Liver (tissue), 9 donors: Measurements from ENCODE around the gene VAC14. TPM values are rescaled to one million over a fixed set of nuclear protein-coding genes. Genes with fewer than 3 reads are reported as not detected.

Experiments
- DNase-seq: peaks from one replicate; pipeline ENCODE4 v3.0.0-alpha.2; 2017; ENCODE audit warnings: low spot score
- H3K27ac ChIP-seq, 2 donors: one replicate each; pipeline ENCODE4 v1.7.0; 2013; ENCODE audit warnings: inconsistent platforms in 2 of 2, low read length in 2 of 2, control low read depth in 1 of 2, low read depth in 1 of 2, mild to moderate bottlenecking in 1 of 2
- H3K27me3 ChIP-seq, 4 donors: one replicate each; pipeline versions ENCODE4 v1.6.1 to v1.7.0; 2013; ENCODE audit warnings: low read length in 3 of 4, inconsistent platforms in 1 of 4, mild to moderate bottlenecking in 1 of 4, moderate library complexity in 1 of 4; ENCODE audit not compliant: control insufficient read depth in 4 of 4, insufficient read depth in 4 of 4
- H3K36me3 ChIP-seq, 4 donors: one replicate each; pipeline versions ENCODE4 v1.6.1 to v1.7.0; 2013; ENCODE audit warnings: low read length in 3 of 4, mild to moderate bottlenecking in 3 of 4, low read depth in 1 of 4, moderate library complexity in 1 of 4; ENCODE audit not compliant: control insufficient read depth in 4 of 4, insufficient read depth in 3 of 4
- H3K4me1 ChIP-seq, 4 donors: one replicate each; pipeline versions ENCODE4 v1.6.1 to v1.7.0; 2013; ENCODE audit warnings: low read length in 3 of 4, mild to moderate bottlenecking in 3 of 4, moderate library complexity in 1 of 4; ENCODE audit not compliant: control insufficient read depth in 4 of 4, insufficient read depth in 4 of 4
- H3K4me3 ChIP-seq, 3 donors: one replicate each; pipeline versions ENCODE4 v1.6.1 to v1.7.0; 2013; ENCODE audit warnings: low read length in 3 of 3, control low read depth in 1 of 3, low read depth in 1 of 3, mild to moderate bottlenecking in 1 of 3
- H3K9ac ChIP-seq, 2 donors: one replicate each; pipeline ENCODE4 v1.7.0; 2013; ENCODE audit warnings: low read length in 2 of 2, mild to moderate bottlenecking in 2 of 2, moderate library complexity in 2 of 2, control low read depth in 1 of 2, low read depth in 1 of 2
- H3K9me3 ChIP-seq, 4 donors: one replicate each; pipeline versions ENCODE4 v1.6.1 to v1.7.0; 2013; ENCODE audit warnings: low read length in 3 of 4; ENCODE audit not compliant: control insufficient read depth in 4 of 4
- ATF3 ChIP-seq: IDR thresholded peaks from 2 replicates; pipeline ENCODE4 v1.6.1; 2016; ENCODE audit warnings: antibody characterized with exemption
- CTCF ChIP-seq: fragments of 150-350 bp; IDR thresholded peaks from 2 replicates; pipeline ENCODE4 v1.5.1; 2017; ENCODE audit warnings: improper control_type of control experiment, low read depth, low read length; ENCODE audit not compliant: missing input control
- EGR1 ChIP-seq, 2 donors: IDR thresholded peaks; 2 replicates each; pipeline ENCODE4 v1.6.1; 2016 to 2018; ENCODE audit warnings: antibody characterized with exemption in 2 of 2, low read depth in 2 of 2
- FOXA1 ChIP-seq: IDR thresholded peaks from 2 replicates; pipeline ENCODE4 v1.6.1; 2016; ENCODE audit warnings: antibody characterized with exemption
- FOXA2 ChIP-seq: IDR thresholded peaks from 2 replicates; pipeline ENCODE4 v1.6.1; 2016; ENCODE audit warnings: antibody characterized with exemption
- HNF4A ChIP-seq, 2 donors: conservative IDR thresholded peaks; 2 replicates each; pipeline ENCODE4 v1.6.1; 2016; ENCODE audit warnings: antibody characterized with exemption in 2 of 2, mild to moderate bottlenecking in 2 of 2
- HNF4G ChIP-seq: IDR thresholded peaks from 2 replicates; pipeline ENCODE4 v1.6.1; 2016; ENCODE audit warnings: antibody characterized with exemption
- JUND ChIP-seq, 2 donors: IDR thresholded peaks; 2 replicates each; pipeline ENCODE4 v1.6.1; 2016; ENCODE audit warnings: antibody characterized with exemption in 2 of 2
- MAX ChIP-seq: IDR thresholded peaks from 2 replicates; pipeline ENCODE4 v1.6.1; 2016; ENCODE audit warnings: antibody characterized with exemption
- NR2F2 ChIP-seq: IDR thresholded peaks from 2 replicates; pipeline ENCODE4 v1.6.1; 2016; ENCODE audit warnings: antibody characterized with exemption
- RAD21 ChIP-seq, 2 donors: IDR thresholded peaks; 2 replicates each; pipeline ENCODE4 v1.6.1; 2016; ENCODE audit warnings: antibody characterized with exemption in 2 of 2, mild to moderate bottlenecking in 2 of 2
- RXRA ChIP-seq, 2 donors: IDR thresholded peaks; 2 replicates each; pipeline ENCODE4 v1.6.1; 2017 to 2018; ENCODE audit warnings: antibody characterized with exemption in 2 of 2, mild to moderate bottlenecking in 1 of 2
- SP1 ChIP-seq: IDR thresholded peaks from 2 replicates; pipeline ENCODE4 v1.6.1; 2018; ENCODE audit warnings: antibody characterized with exemption, mild to moderate bottlenecking
- TAF1 ChIP-seq: conservative IDR thresholded peaks from 2 replicates; pipeline ENCODE4 v1.6.1; 2016; ENCODE audit warnings: antibody characterized with exemption, mild to moderate bottlenecking
- YY1 ChIP-seq: IDR thresholded peaks from 2 replicates; pipeline ENCODE4 v1.6.1; 2016; ENCODE audit warnings: antibody characterized with exemption, mild to moderate bottlenecking
- ZBTB33 ChIP-seq: IDR thresholded peaks from 2 replicates; pipeline ENCODE4 v1.6.1; 2016; ENCODE audit warnings: antibody characterized with exemption
- WGBS: extraction: QIAGEN DNeasy Blood & Tissue Kit; methylation state at CpG from one replicate; pipeline ENCODE4 v1.1.7; 2013; 5-methylcytosine and 5-hydroxymethylcytosine counted together
- polyA plus RNA-seq, 2 donors: library from polyadenylated mRNA; stranded (reverse) in 1 of 2; unstranded in 1 of 2; fragments of 200-250 nt in 1 of 2; fragments of >200 nt in 1 of 2; fragmentation: Nextera tagmentation in 1 of 2; extraction: Ambion mirVana in 1 of 2; gene quantifications; one replicate each; pipeline versions ENCODE4 v1.2.1 to v1.2.3, GENCODE V29; 2013 to 2015
- total RNA-seq, 2 donors: library from RNA; depleted of rRNA; stranded (reverse); fragments of >200 nt; gene quantifications; one replicate each; pipeline ENCODE4 v1.2.3, GENCODE V29; 2014
- donor health status: healthy.
- donor health status: healthy.
- donor health status: healthy.
- donor health status: healthy.
- donor health status: healthy.

The VAC14 gene
- total and polyA plus RNA-seq, 4 donors = 16.7 to 29.8 (median 20.5) TPM

- no peak overlapping the region for H3K4me3 ChIP-seq
- no peak overlapping the region for H3K9ac ChIP-seq
- no peak overlapping the region for H3K27ac ChIP-seq
- no peaks in the 10 kb centered on the region for H3K9me3 ChIP-seq
- no peak for DNase-seq
- WGBS = 68% methylated on average over 4 of the region's 4 CpGs
- H3K4me1 ChIP-seq = peaks cover 0 to 7% (median 3%) of the 10 kb centered on the region in 4 donors
- H3K27me3 ChIP-seq = no peaks in the 10 kb centered on the region
- TF ChIP-seq SP1 = no peak
- no peak for TF ChIP-seq TAF1
- no peak for TF ChIP-seq YY1
- no peak for TF ChIP-seq EGR1 (IDR thresholded peaks at IDR 0.05; ENCODE audit: low read depth in 2 of 2)
- no peak for TF ChIP-seq HNF4A (conservative IDR thresholded peaks at IDR 0.05)
- TF ChIP-seq ZBTB33 = no peak
- no peaks in the 10 kb centered on the region for H3K36me3 ChIP-seq
These were observed 150.7 kb downstream of the VAC14 start for GRCh38 chr16:70650216-70650615.

- DNase-seq = no peak
- Histone ChIP-seq H3K4me3 (no peak overlapping the region), H3K4me1 (peaks cover 0 to 6% (median 3%) of the 10 kb centered on the region in 4 donors), H3K36me3 (no peaks in the 10 kb centered on the region), H3K27ac (no peak overlapping the region), H3K9me3 (no peaks in the 10 kb centered on the region), H3K27me3 (no peaks in the 10 kb centered on the region), H3K9ac (no peak overlapping the region)
- TF ChIP-seq ZBTB33 (no peak), MAX (no peak), TAF1 (no peak), ATF3 (no peak), EGR1 (IDR thresholded peaks at IDR 0.05; ENCODE audit: low read depth in 2 of 2) (no peak)
- WGBS = 88% methylated on average over 7 of the region's 7 CpGs
These were observed 151.7 kb downstream of the VAC14 start for GRCh38 chr16:70649300-70649699.

GRCh38 chr16:70648606-70649005 lies 152.4 kb downstream of the VAC14 start:
- H3K27ac ChIP-seq = no peak overlapping the region
- H3K9me3 ChIP-seq = no peaks in the 10 kb centered on the region
- H3K36me3 ChIP-seq = no peaks in the 10 kb centered on the region
- DNase-seq = no peak
- 86% methylated on average over 6 of the region's 6 CpGs for WGBS
- no peaks in the 10 kb centered on the region for H3K4me1 ChIP-seq
- H3K4me3 ChIP-seq = no peak overlapping the region
- TF ChIP-seq MAX = no peak
- no peak for TF ChIP-seq ATF3
- no peak for TF ChIP-seq CTCF
- no peak for TF ChIP-seq FOXA1
- no peak for TF ChIP-seq RAD21 (IDR thresholded peaks at IDR 0.05)
- no peak for TF ChIP-seq HNF4G
- no peak for TF ChIP-seq TAF1
- no peak for TF ChIP-seq SP1
- TF ChIP-seq RXRA (IDR thresholded peaks at IDR 0.05) = no peak
- no peak for TF ChIP-seq FOXA2
- no peak for TF ChIP-seq HNF4A (conservative IDR thresholded peaks at IDR 0.05)
- no peak for TF ChIP-seq NR2F2
- TF ChIP-seq ZBTB33 = no peak
- TF ChIP-seq JUND (IDR thresholded peaks at IDR 0.05) = no peak
- no peak overlapping the region for H3K9ac ChIP-seq
- H3K27me3 ChIP-seq = no peaks in the 10 kb centered on the region
